HEK293T (cell line): Measurements from ENCODE around the gene PCF11.
"Not testable (repeated sequence)": the region's sequence is repeated elsewhere in the genome, so short reads cannot be mapped to it uniquely, and the experiment has no call there.

Source experiments
- CTCF ChIA-PET: fragments of 350-600 bp; formaldehyde crosslinking; extraction: SDS; loops from one replicate; lab custom pipeline; 2021; ENCODE audit warnings: antibody characterized with exemption, inconsistent platforms; lab: Yijun Ruan, JAX
- POLR2A ChIA-PET: fragments of 350-600 bp; formaldehyde crosslinking; extraction: SDS; loops from one replicate; lab custom pipeline; 2020; ENCODE audit warnings: antibody characterized with exemption, inconsistent platforms; lab: Yijun Ruan, JAX
- DNase-seq: peaks from one replicate; pipeline ENCODE4 v3.0.0; 2012; ENCODE audit warnings: mixed read lengths; ENCODE audit errors: extremely low spot score
- ARNT ChIP-seq: fragments of 450-650 bp; IDR thresholded peaks from 2 replicates; pipeline ENCODE4 v1.6.1; 2017; ENCODE audit warnings: mild to moderate bottlenecking
- BHLHE40 ChIP-seq: fragments of 450-650 bp; IDR thresholded peaks from 2 replicates; pipeline ENCODE4 v1.6.1; 2016; ENCODE audit warnings: mild to moderate bottlenecking, moderate library complexity, borderline replicate concordance
- CTBP1 ChIP-seq: fragments of 450-650 bp; IDR thresholded peaks from 2 replicates; pipeline ENCODE4 v1.6.1; 2016; ENCODE audit warnings: borderline replicate concordance
- ELF4 ChIP-seq: fragments of 450-650 bp; IDR thresholded peaks from 2 replicates; pipeline ENCODE4 v1.6.1; 2017; ENCODE audit warnings: antibody characterized with exemption
- FOXA1 ChIP-seq: fragments of 450-650 bp; IDR thresholded peaks from 2 replicates; pipeline ENCODE4 v1.6.1; 2016; ENCODE audit warnings: mild to moderate bottlenecking
- FOXK2 ChIP-seq: fragments of 450-650 bp; IDR thresholded peaks from 2 replicates; pipeline ENCODE4 v1.6.1; 2016; ENCODE audit warnings: mild to moderate bottlenecking
- FOXM1 ChIP-seq: fragments of 450-650 bp; IDR thresholded peaks from 2 replicates; pipeline ENCODE4 v1.6.1; 2017; ENCODE audit warnings: mild to moderate bottlenecking, borderline replicate concordance
- HDGF ChIP-seq: fragments of 450-650 bp; IDR thresholded peaks from 2 replicates; pipeline ENCODE4 v1.6.1; 2017; ENCODE audit warnings: antibody characterized with exemption, borderline replicate concordance
- L3MBTL2 ChIP-seq: fragments of 450-650 bp; conservative IDR thresholded peaks from 2 replicates; pipeline ENCODE4 v1.6.1; 2016; ENCODE audit warnings: mild to moderate bottlenecking
- LEF1 ChIP-seq: fragments of 450-650 bp; IDR thresholded peaks from 2 replicates; pipeline ENCODE4 v1.6.1; 2017; ENCODE audit warnings: mild to moderate bottlenecking, borderline replicate concordance
- NFRKB ChIP-seq: fragments of 450-650 bp; IDR thresholded peaks from 2 replicates; pipeline ENCODE4 v1.6.1; 2016; ENCODE audit warnings: mild to moderate bottlenecking, moderate library complexity
- PKNOX1 ChIP-seq: fragments of 450-650 bp; IDR thresholded peaks from 2 replicates; pipeline ENCODE4 v1.6.1; 2016
- SP1 ChIP-seq: fragments of 450-650 bp; IDR thresholded peaks from 2 replicates; pipeline ENCODE4 v1.6.1; 2017
- SUZ12 ChIP-seq: fragments of 450-650 bp; IDR thresholded peaks from 2 replicates; pipeline ENCODE4 v1.6.1; 2016; ENCODE audit warnings: mild to moderate bottlenecking
- TARDBP ChIP-seq: fragments of 450-650 bp; IDR thresholded peaks from 2 replicates; pipeline ENCODE4 v1.6.1; 2016
- ZNF384 ChIP-seq: fragments of 450-650 bp; IDR thresholded peaks from 2 replicates; pipeline ENCODE4 v1.6.1; 2016

The PCF11 gene

GRCh38 chr11:83195649-83196048 lies 38.7 kb downstream of the PCF11 start:
- CTCF ChIA-PET = no interaction called here
- no peak for DNase-seq
- POLR2A ChIA-PET = no interaction called here
- TF ChIP-seq ARNT (no peak), CTBP1 (no peak), SP1 (no peak), HDGF (no peak), FOXK2 (no peak), SUZ12 (no peak), L3MBTL2 (no peak), FOXA1 (no peak), BHLHE40 (no peak), ELF4 (no peak), ZNF384 (no peak), TARDBP (no peak), FOXM1 (no peak), LEF1 (no peak), PKNOX1 (no peak)

- CTCF ChIA-PET = no interaction called here
Observed at GRCh38 chr11:83200035-83200434, 43.1 kb downstream of the PCF11 start.

GRCh38 chr11:83205608-83206185 lies 48.8 kb downstream of the PCF11 start:
- CTCF ChIA-PET = no interaction called here
- no peak for DNase-seq
- TF ChIP-seq L3MBTL2 (no peak), FOXK2 (no peak), TARDBP (no peak), ZNF384 (no peak), NFRKB (no peak), SUZ12 (no peak), ARNT (no peak), PKNOX1 (no peak), FOXA1 (no peak), CTBP1 (no peak), LEF1 (no peak), ELF4 (no peak), BHLHE40 (no peak), HDGF (no peak)
- POLR2A ChIA-PET = no interaction called here

More at GRCh38 chr11:83200035-83200434, 43.1 kb downstream of the PCF11 start:
- POLR2A ChIA-PET = no interaction called here
- no peak for DNase-seq
- TF ChIP-seq FOXK2 = no peak
- no peak for TF ChIP-seq SUZ12
- no peak for TF ChIP-seq CTBP1
- TF ChIP-seq HDGF = no peak
- no peak for TF ChIP-seq ELF4
- no peak for TF ChIP-seq PKNOX1
- TF ChIP-seq SP1 = no peak
- no peak for TF ChIP-seq FOXM1
- no peak for TF ChIP-seq FOXA1

- CTCF ChIA-PET = no interaction called here
- TF ChIP-seq ELF4 = no peak
- TF ChIP-seq ZNF384 = no peak
- no peak for TF ChIP-seq SUZ12
- TF ChIP-seq BHLHE40 = no peak
- TF ChIP-seq HDGF = no peak
- no peak for TF ChIP-seq PKNOX1
- no peak for TF ChIP-seq NFRKB
- TF ChIP-seq L3MBTL2 = no peak
- TF ChIP-seq CTBP1 = no peak
- no peak for TF ChIP-seq ARNT
- TF ChIP-seq FOXA1 = no peak
- no peak for TF ChIP-seq LEF1
- TF ChIP-seq TARDBP = no peak
- no peak for TF ChIP-seq SP1
- TF ChIP-seq FOXK2 = no peak
- no peak for TF ChIP-seq FOXM1
- POLR2A ChIA-PET = no interaction called here
- DNase-seq = no peak
Observed at GRCh38 chr11:83206221-83206620, 49.3 kb downstream of the PCF11 start.

- POLR2A ChIA-PET, DNase-seq, CTCF ChIA-PET: not testable (repeated sequence)
Observed at GRCh38 chr11:83206771-83207382, 49.9 kb downstream of the PCF11 start.

GRCh38 chr11:83219095-83219494 lies 62.2 kb downstream of the PCF11 start:
- no peak for TF ChIP-seq NFRKB
- no peak for TF ChIP-seq FOXK2
- TF ChIP-seq BHLHE40 = no peak
- no peak for TF ChIP-seq FOXM1
- ChIA-PET CTCF (no interaction called here), POLR2A (no interaction called here)
- DNase-seq = peak; percentile 13
